Ishikawa (cell line): ENCODE results near the gene ZNF17.
A peak's percentile ranks its signal among the peaks of the same experiment; 100 is the strongest.

Experiments used
- CREB1 ChIP-seq: IDR thresholded peaks from 2 replicates; pipeline ENCODE4 v1.6.1; 2012; ENCODE audit warnings: low read depth
- EP300 ChIP-seq: IDR thresholded peaks from 2 replicates; pipeline ENCODE4 v1.6.1; 2012; ENCODE audit warnings: borderline replicate concordance
- FOXM1 ChIP-seq: IDR thresholded peaks from 2 replicates; pipeline ENCODE4 v1.6.1; 2012; ENCODE audit warnings: low read depth, borderline replicate concordance
- MAX ChIP-seq: IDR thresholded peaks from 2 replicates; pipeline ENCODE4 v1.6.1; 2012
- RAD21 ChIP-seq: IDR thresholded peaks from 2 replicates; pipeline ENCODE4 v1.6.1; 2012; ENCODE audit warnings: low read depth
- REST ChIP-seq: IDR thresholded peaks from 2 replicates; pipeline ENCODE4 v1.6.1; 2012; ENCODE audit warnings: low read depth, mild to moderate bottlenecking
- TAF1 ChIP-seq: IDR thresholded peaks from 2 replicates; pipeline ENCODE4 v1.6.1; 2012; ENCODE audit warnings: low read depth, mild to moderate bottlenecking
- TCF12 ChIP-seq: IDR thresholded peaks from 2 replicates; pipeline ENCODE4 v1.6.1; 2012; ENCODE audit warnings: low read depth
- YY1 ChIP-seq: IDR thresholded peaks from 2 replicates; pipeline ENCODE4 v1.6.1; 2012; ENCODE audit warnings: low read depth
- TF ChIP-seq, protein P1 (sequence below): IDR thresholded peaks from 2 replicates; pipeline ENCODE4 v1.6.1; 2012

GRCh38 chr19:57362997-57363687, 47.8 kb upstream of the ZNF17 start, which contains the start of the genes TRAPPC2B and ZNF547:
- TF ChIP-seq EP300, result no peak; the same call in 1 of the 2 replicates
- peak; percentile 78 for TF ChIP-seq MAX
- TF ChIP-seq FOXM1, result peak; percentile 75
- TF ChIP-seq YY1, result peak; percentile 84
- peak; percentile 98 for TF ChIP-seq CREB1
- TF ChIP-seq REST, result no peak
- TF ChIP-seq TAF1, result peak; percentile 50; the same call in 1 of the 2 replicates
- TF ChIP-seq TCF12, result peak; percentile 53; the same call in 1 of the 2 replicates
- TF ChIP-seq, protein P1, sequence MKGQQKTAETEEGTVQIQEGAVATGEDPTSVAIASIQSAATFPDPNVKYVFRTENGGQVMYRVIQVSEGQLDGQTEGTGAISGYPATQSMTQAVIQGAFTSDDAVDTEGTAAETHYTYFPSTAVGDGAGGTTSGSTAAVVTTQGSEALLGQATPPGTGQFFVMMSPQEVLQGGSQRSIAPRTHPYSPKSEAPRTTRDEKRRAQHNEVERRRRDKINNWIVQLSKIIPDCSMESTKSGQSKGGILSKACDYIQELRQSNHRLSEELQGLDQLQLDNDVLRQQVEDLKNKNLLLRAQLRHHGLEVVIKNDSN, result peak; percentile 74
- no peak for TF ChIP-seq RAD21
